Retina (tissue), 1 donor: ENCODE measurements around the gene HAUS2.
"Not testable (repeated sequence)": the region's sequence is repeated elsewhere in the genome, so short reads cannot be mapped to it uniquely, and the experiment has no call there.

Source experiments
- DNase-seq: peaks from one replicate; pipeline ENCODE4 v3.0.0-alpha.2; 2016

Gene HAUS2

GRCh38 chr15:42576040-42576594 is 27.5 kb downstream of the HAUS2 start:
- no peak for DNase-seq

- no peak for DNase-seq
Observed at GRCh38 chr15:42576776-42577175, 28.1 kb downstream of the HAUS2 start.

GRCh38 chr15:42577514-42578031 is 28.9 kb downstream of the HAUS2 start:
- no peak for DNase-seq

- DNase-seq: no peak
Observed at GRCh38 chr15:42578984-42579537, 30.4 kb downstream of the HAUS2 start.

GRCh38 chr15:42581272-42581730 is 32.7 kb downstream of the HAUS2 start:
- peak; percentile 90 for DNase-seq

GRCh38 chr15:42582569-42583375 is 34.1 kb downstream of the HAUS2 start:
- DNase-seq: no peak

- peak; percentile 52 for DNase-seq
Observed at GRCh38 chr15:42584031-42584765, 35.6 kb downstream of the HAUS2 start.

GRCh38 chr15:42590619-42591237 is 42.1 kb downstream of the HAUS2 start:
- DNase-seq: no peak

- DNase-seq: no peak
Observed at GRCh38 chr15:42591238-42591934, 42.7 kb downstream of the HAUS2 start.

GRCh38 chr15:42592716-42593115 is 44.1 kb downstream of the HAUS2 start:
- DNase-seq: no peak

- no peak for DNase-seq
Observed at GRCh38 chr15:42593143-42593542, 44.5 kb downstream of the HAUS2 start.

- DNase-seq: no peak
Observed at GRCh38 chr15:42594095-42594494, 45.5 kb downstream of the HAUS2 start.

- DNase-seq: no peak
Observed at GRCh38 chr15:42595626-42596240, 47.1 kb downstream of the HAUS2 start.

GRCh38 chr15:42601316-42601715 is 52.7 kb downstream of the HAUS2 start:
- DNase-seq: not testable (repeated sequence)

- no peak for DNase-seq
Observed at GRCh38 chr15:42602501-42602900, 53.9 kb downstream of the HAUS2 start.

GRCh38 chr15:42603978-42604377 is 55.3 kb downstream of the HAUS2 start:
- DNase-seq: no peak

GRCh38 chr15:42604894-42605744 is 56.5 kb downstream of the HAUS2 start:
- no peak for DNase-seq

GRCh38 chr15:42605796-42606195 is 57.2 kb downstream of the HAUS2 start:
- no peak for DNase-seq

- DNase-seq: no peak
Observed at GRCh38 chr15:42608110-42608531, 59.5 kb downstream of the HAUS2 start.

- DNase-seq: no peak
Observed at GRCh38 chr15:42608752-42609488, 60.3 kb downstream of the HAUS2 start.
